H1 (cell line): ENCODE results near the gene NPR2. TPM values are rescaled to one million over a fixed set of nuclear protein-coding genes. Genes with fewer than 3 reads are reported as not detected.
A peak's percentile ranks its signal among the peaks of the same experiment; 100 is the strongest.

Experiments used
- CTCF ChIA-PET: fragments of 300-600 bp; sonication (Branson Sonifier 250); formaldehyde crosslinking; loops from one replicate; lab custom pipeline; 2021; ENCODE audit not compliant: partially characterized antibody; lab: Charles Lee
- POLR2A ChIA-PET: fragments of 300-600 bp; sonication (Branson Sonifier 250); formaldehyde crosslinking; loops from one replicate; lab custom pipeline; 2021; ENCODE audit warnings: inconsistent platforms; ENCODE audit not compliant: partially characterized antibody; lab: Charles Lee
- DNase-seq, 2 experiments: peaks; one replicate each; pipeline versions ENCODE4 v3.0.0 to v3.0.0-alpha.2; 2010 to 2022; ENCODE audit warnings: low spot score in 2 of 2, low read depth in 1 of 2, mixed read lengths in 1 of 2
- FAIRE-seq: peaks from 2 replicates; lab custom pipeline; 2011; peaks lifted over from hg19 to GRCh38; lab: Jason Lieb, UNC
- H2AFZ ChIP-seq: 2 replicates; pipeline ENCODE4 v1.8.1; 2012; ENCODE audit warnings: low read length, inconsistent platforms
- H2AK5ac ChIP-seq: 2 replicates; pipeline ENCODE4 v1.6.1; 2013; ENCODE audit warnings: low read depth, low read length
- H2BK120ac ChIP-seq: replicated peaks from 2 replicates; pipeline ENCODE3; 2013; ENCODE audit warnings: low read depth, low read length, inconsistent platforms
- H2BK12ac ChIP-seq: 2 replicates; pipeline ENCODE4 v1.6.1; 2013; ENCODE audit warnings: low read depth, low read length
- H2BK15ac ChIP-seq: 2 replicates; pipeline ENCODE4 v1.6.1; 2013; ENCODE audit warnings: low read length
- H2BK20ac ChIP-seq: 2 replicates; pipeline ENCODE4 v1.6.1; 2013; ENCODE audit warnings: low read length
- H2BK5ac ChIP-seq: 2 replicates; pipeline ENCODE4 v1.6.1; 2013; ENCODE audit warnings: low read depth, low read length
- H3K14ac ChIP-seq: 2 replicates; pipeline ENCODE4 v1.6.1; 2013; ENCODE audit warnings: inconsistent platforms; ENCODE audit not compliant: insufficient read length
- H3K18ac ChIP-seq: 2 replicates; pipeline ENCODE4 v1.6.1; 2013; ENCODE audit warnings: low read length; ENCODE audit errors: extremely low read depth
- H3K23ac ChIP-seq: 2 replicates; pipeline ENCODE4 v1.6.1; 2013; ENCODE audit warnings: inconsistent platforms; ENCODE audit not compliant: insufficient read length
- H3K23me2 ChIP-seq: 2 replicates; pipeline ENCODE4 v1.6.1; 2013; ENCODE audit warnings: low read depth, low read length
- H3K27ac ChIP-seq: 2 replicates; pipeline ENCODE4 v1.6.1; 2011; ENCODE audit warnings: low read depth, low read length, inconsistent platforms
- H3K27me3 ChIP-seq, 4 experiments: replicated peaks in 1 of 4; 1 replicate in 1 of 4; 2 replicates in 3 of 4; pipeline versions ENCODE4 v1.6.1 to v1.8.1; 2011 to 2013; ENCODE audit warnings: low read length in 3 of 4, mild to moderate bottlenecking in 3 of 4, inconsistent platforms in 2 of 4, mixed read lengths in 2 of 4, moderate library complexity in 1 of 4; ENCODE audit not compliant: control insufficient read depth in 3 of 4, insufficient read depth in 3 of 4; ENCODE audit errors: extremely low read depth in 1 of 4
- H3K36me3 ChIP-seq, 4 experiments: 2 replicates each; pipeline versions ENCODE4 v1.6.1 to v1.8.1; 2011 to 2013; ENCODE audit warnings: mild to moderate bottlenecking in 4 of 4, low read length in 3 of 4, moderate library complexity in 2 of 4, control low read depth in 1 of 4, inconsistent platforms in 1 of 4; ENCODE audit not compliant: insufficient read depth in 4 of 4, control insufficient read depth in 2 of 4
- H3K4ac ChIP-seq: replicated peaks from 2 replicates; pipeline ENCODE3; 2013; ENCODE audit warnings: low read length, low read depth, mixed read lengths, inconsistent platforms; ENCODE audit not compliant: insufficient read length
- H3K4me1 ChIP-seq, 4 experiments: replicated peaks in 1 of 4; 1 replicate in 1 of 4; 2 replicates in 3 of 4; pipeline versions ENCODE4 v1.6.1 to v1.8.1; 2011 to 2013; ENCODE audit warnings: low read length in 3 of 4, inconsistent platforms in 2 of 4, mixed read lengths in 1 of 4; ENCODE audit not compliant: insufficient read depth in 4 of 4, control insufficient read depth in 3 of 4
- H3K4me2 ChIP-seq, 2 experiments: 2 replicates each; pipeline versions ENCODE4 v1.6.1 to v1.8.1; 2011 to 2013; ENCODE audit warnings: low read depth in 2 of 2, low read length in 2 of 2, control low read depth in 1 of 2, inconsistent platforms in 1 of 2, mild to moderate bottlenecking in 1 of 2; ENCODE audit not compliant: insufficient read depth in 1 of 2
- H3K4me3 ChIP-seq, 4 experiments: fragments of 200-600, 300-600 bp in 1 of 4; sonication (generic), shearing (Covaris generic), sonication (Bioruptor Twin) in 1 of 4; 2 replicates each; pipeline versions ENCODE4 v1.5.1 to v1.8.1; 2011 to 2016; ENCODE audit warnings: low read length in 4 of 4, low read depth in 3 of 4, control low read depth in 2 of 4, inconsistent platforms in 2 of 4, mild to moderate bottlenecking in 2 of 4, mixed read lengths in 1 of 4, moderate library complexity in 1 of 4; ENCODE audit not compliant: insufficient read depth in 2 of 4; ENCODE audit errors: extremely low read depth in 1 of 4
- H3K56ac ChIP-seq: replicated peaks from 2 replicates; pipeline ENCODE3; 2013; ENCODE audit warnings: low read depth, mild to moderate bottlenecking, mixed read lengths, low read length, inconsistent platforms; ENCODE audit not compliant: insufficient read length
- H3K79me1 ChIP-seq: 2 replicates; pipeline ENCODE4 v1.6.1; 2013; ENCODE audit warnings: low read depth, low read length, control low read depth
- H3K79me2 ChIP-seq, 2 experiments: 2 replicates each; pipeline versions ENCODE4 v1.6.1 to v1.8.1; 2012 to 2013; ENCODE audit warnings: low read length in 2 of 2, mild to moderate bottlenecking in 2 of 2, inconsistent platforms in 1 of 2; ENCODE audit not compliant: insufficient read depth in 2 of 2, control insufficient read depth in 1 of 2
- H3K9ac ChIP-seq, 4 experiments: replicated peaks in 1 of 4; 1 replicate in 1 of 4; 2 replicates in 3 of 4; pipeline versions ENCODE4 v1.6.1 to v1.8.1; 2011 to 2013; ENCODE audit warnings: low read depth in 3 of 4, low read length in 3 of 4, control low read depth in 2 of 4, mild to moderate bottlenecking in 2 of 4, moderate library complexity in 2 of 4, inconsistent platforms in 1 of 4; ENCODE audit errors: extremely low read depth in 1 of 4
- H3K9me3 ChIP-seq, 2 experiments: 2 replicates each; pipeline versions ENCODE4 v1.6.1 to v1.8.1; 2012 to 2013; ENCODE audit warnings: mild to moderate bottlenecking in 2 of 2, moderate library complexity in 2 of 2, control low read depth in 1 of 2, inconsistent platforms in 1 of 2, low read depth in 1 of 2, low read length in 1 of 2, mixed read lengths in 1 of 2; ENCODE audit not compliant: insufficient read depth in 2 of 2
- H4K20me1 ChIP-seq, 2 experiments: replicated peaks in 1 of 2; 2 replicates each; pipeline versions ENCODE3 to v1.8.1; 2011 to 2013; ENCODE audit warnings: inconsistent platforms in 2 of 2, low read length in 2 of 2, mild to moderate bottlenecking in 1 of 2; ENCODE audit not compliant: insufficient read depth in 2 of 2, control insufficient read depth in 1 of 2
- H4K5ac ChIP-seq: 2 replicates; pipeline ENCODE4 v1.6.1; 2013; ENCODE audit warnings: low read length, low read depth, mixed read lengths, inconsistent platforms; ENCODE audit not compliant: insufficient read length
- H4K8ac ChIP-seq: 2 replicates; pipeline ENCODE4 v1.8.0; 2013; ENCODE audit warnings: mild to moderate bottlenecking, moderate library complexity, low read length, inconsistent platforms; ENCODE audit not compliant: insufficient read depth; ENCODE audit errors: extremely low read depth
- H4K91ac ChIP-seq: replicated peaks from 2 replicates; pipeline ENCODE3; 2013; ENCODE audit warnings: low read length, mixed read lengths, inconsistent platforms; ENCODE audit not compliant: insufficient read length
- CHD1 ChIP-seq: IDR thresholded peaks from 2 replicates; pipeline ENCODE4 v1.6.1; 2012; ENCODE audit warnings: low read depth, low read length, improper control_type of control experiment
- PHF8 ChIP-seq: fragments of 200-600 bp; sonication (generic); conservative IDR thresholded peaks from 2 replicates; pipeline ENCODE4 v1.7.1; 2012; ENCODE audit warnings: low read depth, mild to moderate bottlenecking, inconsistent platforms, low read length, moderate library complexity
- SP4 ChIP-seq: IDR thresholded peaks from 2 replicates; pipeline ENCODE4 v1.6.1; 2012; ENCODE audit warnings: low read length, inconsistent platforms
- SRF ChIP-seq: IDR thresholded peaks from 2 replicates; pipeline ENCODE4 v1.6.1; 2011; ENCODE audit warnings: mild to moderate bottlenecking, low read depth, low read length, moderate library complexity
- WGBS, 2 experiments: shearing (Covaris generic) in 1 of 2; methylation state at CpG; one replicate each; pipeline versions ENCODE4 v1.1.6 to v1.1.7; 2013 to 2015; ENCODE audit warnings: low lambda C conversion rate in 2 of 2, mixed read lengths in 2 of 2, inconsistent platforms in 1 of 2, low coverage in 1 of 2, missing lambda C conversion rate in 1 of 2; ENCODE audit not compliant: insufficient replicate concordance in 2 of 2, insufficient coverage in 1 of 2, insufficient read length in 1 of 2; ENCODE audit errors: extremely low coverage in 1 of 2, missing lambda C conversion rate in 1 of 2; 5-methylcytosine and 5-hydroxymethylcytosine counted together
- polyA plus RNA-seq, 7 experiments: library from polyadenylated mRNA; depleted of rRNA in 3 of 7; stranded (reverse) in 5 of 7; unstranded in 2 of 7; fragments of >200 nt in 5 of 7; fragments of 200-250 nt in 2 of 7; gene quantifications; 1 replicate in 5 of 7; 2 replicates in 1 of 7; 4 replicates in 1 of 7; pipeline versions ENCODE4 v1.2.1 to v1.2.3, GENCODE V29; 2011 to 2013; ENCODE audit warnings: missing spikeins in 2 of 7, mixed read lengths in 2 of 7
- total RNA-seq: library from RNA; stranded (reverse); fragmentation: NEBNext Ultra II Directional; extraction: Animal tissue kit (Norgen Biotek cat#: 25700); gene quantifications from 2 replicates; pipeline ENCODE4 v1.2.1, GENCODE V29; 2021

Gene NPR2
- total and polyA plus RNA-seq, 2 of the 8 experiments (the other 6 are each of a cell fraction or from before 2014, with no cell fraction given) = 11.0 to 17.0 TPM

DNA sequence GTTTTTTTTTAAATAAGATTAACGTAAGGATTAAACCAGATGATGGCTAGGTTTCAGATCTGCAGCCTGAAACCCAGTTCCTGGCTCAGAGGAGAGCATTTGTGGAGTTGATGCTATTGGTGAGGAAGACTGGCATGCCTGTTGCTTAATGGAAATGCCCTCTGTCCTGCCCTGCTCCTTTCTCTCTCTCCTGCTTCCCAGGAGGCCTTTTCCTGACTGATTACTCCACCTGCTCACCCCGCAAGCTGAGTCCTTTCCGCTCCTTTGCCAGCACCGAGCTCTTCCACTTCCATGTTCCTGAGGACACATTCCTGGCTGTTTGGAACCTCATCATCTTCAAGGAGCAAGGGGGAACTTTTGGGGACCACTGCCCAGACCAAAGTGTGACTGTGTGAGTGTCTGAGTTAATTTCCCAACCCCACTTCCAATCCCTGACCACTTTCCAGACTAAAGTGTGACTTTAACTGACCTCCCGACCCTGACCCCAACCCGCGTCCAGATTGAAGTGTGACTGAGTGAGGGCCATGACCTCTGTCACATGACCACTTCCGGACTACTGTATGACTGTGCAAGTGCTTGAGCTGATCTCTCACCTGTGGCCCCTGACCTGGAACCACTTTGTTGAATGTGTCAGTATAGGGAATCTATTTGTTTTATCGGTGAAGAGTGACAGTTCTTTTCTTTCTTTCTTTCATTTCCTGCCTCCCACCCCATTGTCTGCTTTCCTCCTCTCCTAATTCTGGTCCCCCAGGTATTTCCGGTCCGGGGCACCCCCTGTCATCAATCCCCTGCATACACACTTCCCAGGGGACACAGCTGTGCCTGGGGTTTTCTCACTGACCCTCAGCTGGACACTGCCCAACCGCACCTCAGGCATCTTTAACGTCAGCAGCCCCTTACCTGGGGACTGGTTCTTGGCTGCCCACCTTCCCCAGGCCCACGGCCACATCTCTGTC lies 43.1 kb downstream of the NPR2 start:
- 89 to 100% methylated on average over 1 to 14 of the region's 14 CpGs for WGBS, 2 experiments
- Histone ChIP-seq H3K36me3 (no peaks in the 10 kb centered on the region), H2BK15ac (0 out of 2 replicates have a peak overlapping the region, but pooled peaks have one; percentile 88), H3K4me2 (no peak overlapping the region), H3K9ac (no peak overlapping the region), H4K8ac (no peak overlapping the region), H3K27ac (no peak overlapping the region), H2BK12ac (no peak overlapping the region), H2BK20ac (no peak overlapping the region), H3K79me2 (no peaks in the 10 kb centered on the region), H3K27me3 (no peaks in the 10 kb centered on the region; a peak in 1 of 7 replicates), H3K4ac (no peak overlapping the region), H3K18ac (no peak overlapping the region), H3K4me1 (peaks cover 0 to 5% (median 1%) of the 10 kb centered on the region in 4 experiments; a peak in 4 of 7 replicates), H3K4me3 (no peak overlapping the region), H3K56ac (no peak overlapping the region), H4K91ac (no peak overlapping the region), H2BK120ac (no peak overlapping the region), H4K5ac (no peak overlapping the region), H2BK5ac (no peak overlapping the region), H3K79me1 (no peaks in the 10 kb centered on the region), H2AFZ (no peak overlapping the region), H2AK5ac (no peak overlapping the region; the same call in 1 of the 2 replicates), H3K23me2 (peaks cover 3% of the 10 kb centered on the region; the same call in 1 of the 2 replicates), H4K20me1 (no peaks in the 10 kb centered on the region), H3K9me3 (no peaks in the 10 kb centered on the region), H3K23ac (no peak overlapping the region), H3K14ac (no peak overlapping the region)
- POLR2A ChIA-PET = interaction anchor here (0.6 to 3.2 kb wide), 8 partner anchors 12 to 173 kb away, joined by 3 to 18 read pairs (median 3); partner anchors contain the start of genes CREB3, HINT2 and TLN1
- CTCF ChIA-PET = interaction anchor here (0.6 to 16.5 kb wide), 33 partner anchors 10 to 318 kb away, joined by 3 to 172 read pairs (median 5); partner anchors contain the start of genes CREB3, FAM221B, HINT2 and SPAG8
- TF ChIP-seq SRF = no peak
- TF ChIP-seq CHD1 = no peak
- TF ChIP-seq PHF8 = no peak
- TF ChIP-seq SP4 = no peak
- FAIRE-seq (no peak), DNase-seq (no peak)
